K562 (cell line): ENCODE results near the gene PANX1. TPM values are rescaled to one million over a fixed set of nuclear protein-coding genes. Genes with fewer than 3 reads are reported as not detected.

Experiments used
- ATAC-seq: fragments of 200-7000 bp; cut with Tn5 transposase; 3 replicates; pipeline ENCODE4 v1.9.1; 2020; ENCODE audit warnings: moderate library complexity
- BruUV-seq: library from RNA; stranded (reverse); fragments of 400-500 nt; replicated peaks from 2 replicates; lab custom pipeline; 2021; lab: Mats Ljungman, UMichigan
- CTCF ChIA-PET: fragments of 300-600 bp; formaldehyde crosslinking; extraction: SDS; loops from one replicate; lab custom pipeline; 2021; ENCODE audit warnings: low intra/inter-chr PET ratio; lab: Yijun Ruan, JAX
- POLR2A ChIA-PET: fragments of 300-600, 350-650 bp; sonication (Branson Sonifier 250); formaldehyde crosslinking; extraction: SDS; loops from one replicate; lab custom pipeline; 2021; ENCODE audit warnings: antibody characterized with exemption, inconsistent platforms; lab: Yijun Ruan, JAX
- DNase-seq, 4 experiments: peaks; one replicate each; pipeline versions ENCODE4 v3.0.0 to v3.0.0-alpha.2; 2011 to 2018; ENCODE audit warnings: low spot score in 3 of 4, mixed read lengths in 3 of 4; ENCODE audit errors: extremely low read depth in 1 of 4
- FAIRE-seq: peaks from 2 replicates; lab custom pipeline; 2011; peaks lifted over from hg19 to GRCh38; lab: Jason Lieb, UNC
- H2AFZ ChIP-seq: 2 replicates; pipeline ENCODE4 v1.6.0; 2011; ENCODE audit warnings: low read depth, low read length, control low read depth, inconsistent platforms
- H3K27ac ChIP-seq: fragments of 200-600 bp; 3 replicates; pipeline ENCODE4 v1.8.0; 2011; ENCODE audit warnings: low read depth, mild to moderate bottlenecking, control low read depth, inconsistent platforms, low read length, moderate library complexity, mixed read lengths; ENCODE audit errors: extremely low read depth
- H3K27me3 ChIP-seq, 2 experiments: fragments of 300-600 bp in 1 of 2; 2 replicates in 1 of 2; 3 replicates in 1 of 2; pipeline versions ENCODE4 v1.6.0 to v1.8.0; 2011; ENCODE audit warnings: inconsistent platforms in 2 of 2, low read length in 2 of 2, mild to moderate bottlenecking in 1 of 2, mixed read lengths in 1 of 2, moderate library complexity in 1 of 2; ENCODE audit not compliant: control insufficient read depth in 2 of 2, insufficient read depth in 2 of 2
- H3K36me3 ChIP-seq: fragments of 300-600 bp; 3 replicates; pipeline ENCODE4 v1.8.0; 2011; ENCODE audit warnings: mild to moderate bottlenecking, low read length, inconsistent platforms; ENCODE audit not compliant: control insufficient read depth, insufficient read depth
- H3K4me1 ChIP-seq, 2 experiments: fragments of 200-600 bp in 1 of 2; replicated peaks in 1 of 2; 2 replicates in 1 of 2; 3 replicates in 1 of 2; pipeline versions ENCODE4 v1.5.1 to v1.8.0; 2011; ENCODE audit warnings: inconsistent platforms in 2 of 2, low read length in 2 of 2, mild to moderate bottlenecking in 1 of 2, mixed read lengths in 1 of 2, moderate library complexity in 1 of 2; ENCODE audit not compliant: control insufficient read depth in 2 of 2, insufficient read depth in 2 of 2
- H3K4me2 ChIP-seq: 2 replicates; pipeline ENCODE4 v1.6.1; 2011; ENCODE audit warnings: low read length, control low read depth, inconsistent platforms, mixed read lengths; ENCODE audit not compliant: insufficient read depth
- H3K4me3 ChIP-seq: fragments of 200-600 bp; sonication (generic), shearing (Covaris generic); 2 replicates; pipeline ENCODE4 v1.5.1; 2016; ENCODE audit warnings: control low read depth, inconsistent platforms
- H3K79me2 ChIP-seq: fragments of 200-600 bp; 3 replicates; pipeline ENCODE4 v1.8.0; 2011; ENCODE audit warnings: low read length, inconsistent platforms; ENCODE audit not compliant: control insufficient read depth, insufficient read depth
- H3K9ac ChIP-seq, 2 experiments: 2 replicates each; pipeline versions ENCODE4 v1.6.0 to v1.6.1; 2011; ENCODE audit warnings: low read depth in 2 of 2, low read length in 2 of 2, control low read depth in 1 of 2, inconsistent platforms in 1 of 2, mild to moderate bottlenecking in 1 of 2, mixed read lengths in 1 of 2; ENCODE audit not compliant: insufficient read depth in 1 of 2
- H3K9me1 ChIP-seq: one replicate; pipeline ENCODE4 v1.6.0; 2011; ENCODE audit warnings: inconsistent platforms, mild to moderate bottlenecking, low read length, moderate library complexity; ENCODE audit not compliant: control insufficient read depth, insufficient read depth
- H3K9me3 ChIP-seq: replicated peaks from 2 replicates; pipeline ENCODE4 v1.5.1; 2011; ENCODE audit warnings: low read depth, low read length, inconsistent platforms; ENCODE audit not compliant: control insufficient read depth, insufficient read depth
- H4K20me1 ChIP-seq: replicated peaks from 2 replicates; pipeline ENCODE4 v1.6.1; 2011; ENCODE audit warnings: low read length, inconsistent platforms, mixed read lengths; ENCODE audit not compliant: control insufficient read depth, insufficient read depth
- ADNP ChIP-seq: fragments of 200-800 bp; sonication (Bioruptor generic); IDR thresholded peaks from 2 replicates; pipeline ENCODE4 v1.6.1; 2016; ENCODE audit warnings: missing genetic modification characterization, missing compliant biosample characterization
- BDP1 ChIP-seq: IDR thresholded peaks from 3 replicates; pipeline ENCODE4 v1.6.1; 2011; ENCODE audit not compliant: insufficient read length, insufficient read depth
- EHMT2 ChIP-seq: fragments of 450-650 bp; IDR thresholded peaks from 2 replicates; pipeline ENCODE4 v1.6.1; 2018; ENCODE audit warnings: antibody characterized with exemption
- ELF2 ChIP-seq: fragments of 250-450 bp; sonication (Bioruptor Pico); IDR thresholded peaks from 2 replicates; pipeline ENCODE4 v1.5.0; 2021; ENCODE audit warnings: mild to moderate bottlenecking
- GATAD2A ChIP-seq: fragments of 450-650 bp; IDR thresholded peaks from 2 replicates; pipeline ENCODE4 v1.6.1; 2017
- KLF16 ChIP-seq: IDR thresholded peaks from 2 replicates; pipeline ENCODE4 v1.6.1; 2016; ENCODE audit warnings: antibody characterized with exemption
- MAFK ChIP-seq: IDR thresholded peaks from 2 replicates; pipeline ENCODE4 v1.6.1; 2011; ENCODE audit warnings: low read length, improper control_type of control experiment
- RBM17 ChIP-seq: fragments of 200-400 bp; formaldehyde crosslinking; IDR thresholded peaks from 2 replicates; pipeline ENCODE4 v1.6.1; 2017; ENCODE audit warnings: low read depth, mild to moderate bottlenecking, low read length, borderline replicate concordance
- TSC22D4 ChIP-seq: fragments of 450-650 bp; IDR thresholded peaks from 2 replicates; pipeline ENCODE4 v1.6.1; 2016; ENCODE audit warnings: missing genetic modification characterization, missing biosample characterization, control low read depth
- ZC3H11A ChIP-seq: IDR thresholded peaks from 2 replicates; pipeline ENCODE4 v1.6.1; 2012; ENCODE audit warnings: low read depth, low read length, improper control_type of control experiment
- ZNF134 ChIP-seq: fragments of 250-450 bp; sonication (Bioruptor Pico); conservative IDR thresholded peaks from 2 replicates; pipeline ENCODE4 v1.4.0; 2020
- ZNF280B ChIP-seq: fragments of 250-450 bp; sonication (Bioruptor Pico); IDR thresholded peaks from 2 replicates; pipeline ENCODE4 v1.5.1; 2021; ENCODE audit warnings: mild to moderate bottlenecking
- ZNF41 ChIP-seq: fragments of 250-450 bp; sonication (Bioruptor Pico); conservative IDR thresholded peaks from 2 replicates; pipeline ENCODE4 v1.4.0; 2020; ENCODE audit warnings: mild to moderate bottlenecking
- ZNF436 ChIP-seq: fragments of 250-450, 450-650 bp; sonication (Bioruptor Pico); formaldehyde crosslinking; IDR thresholded peaks from 2 replicates; pipeline ENCODE4 v1.7.0; 2020; ENCODE audit warnings: mild to moderate bottlenecking
- WGBS: fragments of 100-300 bp; shearing (Covaris generic); methylation state at CpG from one replicate; pipeline ENCODE4 v1.1.6; 2016; ENCODE audit warnings: low coverage, mixed read lengths; ENCODE audit not compliant: insufficient coverage; ENCODE audit errors: missing lambda C conversion rate; 5-methylcytosine and 5-hydroxymethylcytosine counted together
- in situ Hi-C: fragments of 300-500 bp; cut with MboI; formaldehyde crosslinking; loops from 4 replicates; pipeline ENCODE4 v1.15.0; 2018; ENCODE audit warnings: inconsistent platforms, mixed read lengths
- intact Hi-C: fragments of 100-400 bp; cut with micrococcal nuclease; formaldehyde crosslinking; loops from 2 replicates; pipeline ENCODE4 v1.14.2; 2022
- polyA plus RNA-seq, 8 experiments: library from polyadenylated mRNA; depleted of rRNA in 4 of 8; stranded (reverse) in 5 of 8; unstranded in 3 of 8; fragments of >200 nt; fragmentation: Nextera tagmentation in 2 of 8; fragmentation: Illumina TruSeq in 1 of 8; extraction: Ambion mirVana in 2 of 8; extraction: Trizol in 1 of 8; gene quantifications; 2 replicates each; pipeline versions ENCODE4 v1.2.1 to v1.2.3, GENCODE V29; 2011 to 2014; ENCODE audit warnings: inconsistent platforms in 1 of 8, missing spikeins in 1 of 8
- total RNA-seq, 7 experiments: library from RNA; depleted of rRNA in 6 of 7; stranded (reverse); fragments of >200 nt in 6 of 7; fragmentation: Illumina TruSeq in 2 of 7; extraction: Trizol in 2 of 7; gene quantifications; 2 replicates each; pipeline versions ENCODE4 v1.2.1 to v1.2.3, GENCODE V29; 2011 to 2021; ENCODE audit warnings: low replicate concordance in 1 of 7

The PANX1 gene
- total and polyA plus RNA-seq, 9 of the 15 experiments (the other 6 are each of a cell fraction or from before 2014, with no cell fraction given), result 1.9 to 14.8 (median 10.1) TPM

- intact Hi-C loops, result no loop called here
- Histone ChIP-seq H3K9me3 (no peaks in the 10 kb centered on the region), H3K79me2 (peaks cover 75% of the 10 kb centered on the region), H3K4me1 (peaks cover 50 to 69% of the 10 kb centered on the region in 2 experiments), H3K4me3 (no peak overlapping the region), H3K4me2 (peak overlapping the region; percentile 97; the same call in 1 of the 2 replicates), H3K9me1 (no peaks in the 10 kb centered on the region), H2AFZ (no peak overlapping the region), H4K20me1 (peaks cover 22% of the 10 kb centered on the region)
- no peak for ATAC-seq
- BruUV-seq, result no TSS peak
- POLR2A ChIA-PET, result interaction anchor here (1.2 to 1.9 kb wide), 3 partner anchors 8 to 23 kb away, joined by 3 to 8 read pairs (median 5); no protein-coding TSS in a partner anchor
- 26% methylated on average over 5 of the region's 5 CpGs for WGBS
- peak in 1 of 4 experiments; percentile 37 for DNase-seq
- TF ChIP-seq ADNP (tag), result no peak
- no peak for TF ChIP-seq BDP1
- no peak for TF ChIP-seq GATAD2A
- TF ChIP-seq TSC22D4 (tag), result no peak
- no peak for TF ChIP-seq ZC3H11A
- TF ChIP-seq ELF2 (CRISPR knock-in tag), result no peak
- TF ChIP-seq ZNF436 (CRISPR knock-in tag), result no peak
- TF ChIP-seq MAFK, result no peak
- TF ChIP-seq ZNF134 (CRISPR knock-in tag), result no peak
- no peak for TF ChIP-seq RBM17
- no peak for TF ChIP-seq ZNF280B (CRISPR knock-in tag)
- TF ChIP-seq ZNF41 (CRISPR knock-in tag), result no peak
- no peak for TF ChIP-seq KLF16
- TF ChIP-seq EHMT2, result no peak
- TF ChIP-seq, all 486 proteins: peak for 0
- CTCF ChIA-PET, result no interaction called here
- Histone ChIP-seq H3K27ac (no peak overlapping the region), H3K36me3 (no peaks in the 10 kb centered on the region; the same call in 2 of the 3 replicates), H3K27me3 (no peaks in the 10 kb centered on the region), H3K9ac (no peak overlapping the region; a peak in 1 of 4 replicates)
- no peak for FAIRE-seq
- in situ Hi-C loops, result no loop called here
These were observed 3.5 kb downstream of the PANX1 start for GRCh38 chr11:94132152-94132558.
